GM10266 (cell line): ENCODE measurements around the gene MOV10L1.

Experiments used
- DNase-seq: peaks from one replicate; pipeline ENCODE4 v3.0.0; 2012; ENCODE audit errors: extremely low spot score
- TF ChIP-seq, protein P1 (sequence below): IDR thresholded peaks from 2 replicates; pipeline ENCODE4 v1.5.1; 2012; ENCODE audit warnings: mild to moderate bottlenecking, low read depth; ENCODE audit not compliant: control insufficient read depth, insufficient read depth; ENCODE audit errors: missing control alignments

MOV10L1 gene

DNA sequence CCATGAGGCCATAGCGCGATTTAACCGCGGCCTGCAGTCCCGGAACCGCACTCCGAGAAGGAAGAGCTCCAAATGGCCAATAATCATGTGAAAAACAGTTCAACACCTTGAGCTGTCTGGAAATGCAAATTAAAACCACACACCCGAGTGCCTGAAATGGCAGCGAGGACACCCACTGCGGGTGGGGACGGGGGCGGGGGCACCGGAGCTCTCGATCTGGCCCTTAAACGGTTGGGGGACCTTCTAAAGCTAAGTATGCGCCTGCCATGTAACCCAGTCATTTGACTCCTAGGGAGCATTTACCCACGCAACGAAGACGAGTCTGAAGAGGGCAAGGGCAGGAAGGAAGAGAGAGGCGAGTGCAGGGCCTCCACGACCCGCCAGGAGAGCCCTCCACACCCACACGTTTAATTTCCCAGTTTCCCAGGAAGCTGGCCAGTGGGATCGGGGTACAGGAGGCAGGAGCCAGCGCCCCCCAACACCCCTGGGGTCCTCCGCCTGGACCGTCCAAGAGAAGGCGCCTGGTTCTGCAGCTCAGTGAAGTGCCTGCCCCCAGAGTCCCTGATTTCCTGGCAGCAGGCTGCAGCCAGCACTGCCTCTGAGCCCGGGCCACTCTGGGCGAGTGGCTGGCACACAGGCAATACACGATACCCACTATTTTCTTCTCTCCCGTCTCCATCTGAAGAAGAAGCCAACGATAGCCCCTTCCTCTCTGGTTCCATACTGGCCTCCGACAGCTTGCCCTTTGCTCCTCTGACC lies 33.4 kb upstream of the MOV10L1 start:
- DNase-seq = no peak
- TF ChIP-seq, protein P1, sequence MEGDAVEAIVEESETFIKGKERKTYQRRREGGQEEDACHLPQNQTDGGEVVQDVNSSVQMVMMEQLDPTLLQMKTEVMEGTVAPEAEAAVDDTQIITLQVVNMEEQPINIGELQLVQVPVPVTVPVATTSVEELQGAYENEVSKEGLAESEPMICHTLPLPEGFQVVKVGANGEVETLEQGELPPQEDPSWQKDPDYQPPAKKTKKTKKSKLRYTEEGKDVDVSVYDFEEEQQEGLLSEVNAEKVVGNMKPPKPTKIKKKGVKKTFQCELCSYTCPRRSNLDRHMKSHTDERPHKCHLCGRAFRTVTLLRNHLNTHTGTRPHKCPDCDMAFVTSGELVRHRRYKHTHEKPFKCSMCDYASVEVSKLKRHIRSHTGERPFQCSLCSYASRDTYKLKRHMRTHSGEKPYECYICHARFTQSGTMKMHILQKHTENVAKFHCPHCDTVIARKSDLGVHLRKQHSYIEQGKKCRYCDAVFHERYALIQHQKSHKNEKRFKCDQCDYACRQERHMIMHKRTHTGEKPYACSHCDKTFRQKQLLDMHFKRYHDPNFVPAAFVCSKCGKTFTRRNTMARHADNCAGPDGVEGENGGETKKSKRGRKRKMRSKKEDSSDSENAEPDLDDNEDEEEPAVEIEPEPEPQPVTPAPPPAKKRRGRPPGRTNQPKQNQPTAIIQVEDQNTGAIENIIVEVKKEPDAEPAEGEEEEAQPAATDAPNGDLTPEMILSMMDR = no peak

DNA sequence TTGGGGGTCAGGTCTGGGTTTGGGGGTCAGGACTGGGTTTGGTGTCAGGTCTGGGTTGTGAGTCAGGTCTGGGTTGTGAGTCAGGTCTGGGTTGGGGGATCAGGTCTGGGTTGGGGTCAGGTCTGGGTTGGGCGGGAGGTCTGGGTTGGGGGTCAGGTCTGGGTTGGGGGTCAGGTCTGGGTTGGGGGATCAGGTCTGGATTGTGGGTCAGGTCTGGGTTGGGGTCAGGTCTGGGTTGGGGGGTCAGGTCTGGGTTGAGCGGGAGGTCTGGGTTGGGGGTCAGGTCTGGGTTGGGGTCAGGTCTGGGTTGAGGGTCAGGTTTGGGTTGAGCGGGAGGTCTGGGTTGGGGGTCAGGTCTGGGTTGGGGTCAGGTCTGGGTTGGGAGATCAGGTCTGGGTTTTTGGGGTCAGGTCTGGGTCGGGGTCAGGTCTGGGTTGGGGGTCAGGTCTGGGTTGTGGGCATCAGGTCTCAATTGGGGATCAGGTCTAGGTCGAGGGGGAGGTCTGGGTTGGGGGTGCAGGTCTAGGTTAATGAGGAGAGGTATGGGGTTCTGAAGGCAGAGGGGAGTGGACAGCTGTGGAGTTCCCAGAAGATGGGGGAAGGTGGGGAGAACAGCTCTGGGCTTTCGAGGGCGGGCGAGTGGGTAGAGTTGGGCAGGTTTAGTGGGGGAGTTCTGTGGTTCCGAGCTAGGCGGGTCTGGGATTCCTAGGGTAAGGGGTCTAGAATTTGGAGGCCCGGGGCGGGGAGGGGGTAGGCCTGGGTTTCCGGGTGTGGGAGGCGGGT lies 32.3 kb upstream of the MOV10L1 start:
- TF ChIP-seq, protein P1 = no peak
- DNase-seq = no peak

DNA sequence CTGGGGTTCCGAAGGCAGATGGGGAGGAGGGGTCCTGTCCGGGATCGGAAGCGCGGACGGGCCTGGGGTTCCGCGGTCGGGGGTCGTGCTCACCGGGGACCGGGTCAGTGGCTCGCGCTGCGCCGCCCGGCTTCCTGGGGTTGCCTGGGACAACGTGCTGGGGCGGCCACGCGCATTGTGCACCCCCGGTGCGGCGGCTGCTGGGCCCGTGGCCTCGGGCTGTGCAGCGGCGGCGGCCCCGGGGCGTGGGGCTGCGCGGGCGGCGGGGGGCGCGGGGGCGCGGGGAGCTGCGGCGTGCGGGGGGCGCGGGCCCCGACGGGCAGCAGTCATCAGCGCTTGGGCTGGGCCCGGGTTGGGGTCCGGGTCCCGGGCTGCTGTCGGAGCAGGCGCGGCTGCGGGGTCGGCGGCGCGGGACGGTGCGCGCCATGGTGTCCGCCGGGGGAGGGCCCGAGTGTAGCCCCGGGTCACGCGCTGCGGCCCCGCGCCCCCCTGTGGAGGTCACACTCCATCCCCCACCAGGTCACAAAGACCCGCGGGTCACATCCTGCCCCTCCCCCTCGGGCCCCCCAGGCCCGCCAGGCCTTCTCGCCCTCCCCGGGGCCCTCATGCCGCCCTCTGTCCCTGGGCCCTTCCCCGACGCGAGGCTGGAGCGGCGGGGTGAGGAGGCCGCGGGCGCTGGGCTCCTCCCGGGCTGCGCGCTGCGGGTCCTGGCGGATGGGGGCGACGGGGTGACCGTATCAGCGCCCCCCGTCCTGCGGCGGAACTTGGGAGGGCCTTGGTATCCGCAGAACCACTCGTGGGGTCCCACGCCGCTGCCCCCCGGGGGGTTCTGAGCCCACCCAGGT lies 31.5 kb upstream of the MOV10L1 start, which contains the start of gene TTLL8:
Gene TTLL8, minus strand, starts transcription at position 238 of the 845 bp plus-strand sequence.
- no peak for DNase-seq

DNA sequence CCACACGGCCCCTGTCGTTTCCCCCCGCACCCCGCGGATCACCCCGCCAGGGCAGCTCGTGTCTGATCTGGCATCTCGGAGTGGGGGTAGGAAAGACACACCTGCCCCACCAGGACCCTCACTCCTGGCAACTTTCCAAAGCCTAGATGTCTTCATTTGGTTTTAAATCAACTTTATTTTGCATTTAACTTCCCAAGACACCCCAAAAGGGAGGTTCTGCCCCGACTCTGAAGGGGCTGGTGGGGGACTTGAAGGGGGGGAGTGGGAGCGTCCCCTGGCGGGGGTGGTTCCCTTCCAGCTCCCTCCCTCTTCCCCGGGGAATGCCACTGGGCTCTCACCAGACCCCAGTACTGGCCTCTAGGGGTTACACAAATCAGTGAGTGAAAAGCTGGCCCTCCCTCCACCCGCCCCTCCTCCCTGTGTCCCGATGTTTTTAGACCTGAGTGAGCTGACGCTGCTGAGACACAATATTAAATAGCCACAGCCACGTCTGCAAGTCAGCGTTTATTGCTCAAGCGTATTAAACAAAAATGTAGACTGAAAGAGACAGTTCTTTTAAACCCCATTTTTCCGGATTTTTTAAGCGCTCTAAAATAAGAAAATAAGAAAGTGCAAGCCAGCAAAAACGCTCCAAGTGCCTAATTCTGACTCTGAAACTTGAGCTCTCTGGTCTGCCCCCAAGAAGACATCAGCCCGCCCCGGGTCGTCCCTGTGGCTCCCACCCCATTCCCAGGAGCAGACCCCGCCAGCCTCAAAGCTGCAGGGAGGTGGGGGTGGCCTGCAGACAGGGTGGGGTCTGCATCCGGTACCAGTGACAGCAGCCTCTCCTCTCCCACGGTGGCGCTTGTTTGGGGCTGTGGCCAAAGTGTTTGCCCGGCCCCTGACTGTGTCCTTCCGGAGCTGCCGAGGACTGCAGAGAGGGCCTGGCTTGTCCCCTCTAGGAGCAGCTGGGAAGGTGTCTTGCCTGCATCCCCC lies 30.6 kb upstream of the MOV10L1 start:
- TF ChIP-seq, protein P1 = no peak
- no peak for DNase-seq

More for the DNA sequence above, 31.5 kb upstream of the MOV10L1 start, which contains the start of gene TTLL8:
- TF ChIP-seq, protein P1 = no peak

DNA sequence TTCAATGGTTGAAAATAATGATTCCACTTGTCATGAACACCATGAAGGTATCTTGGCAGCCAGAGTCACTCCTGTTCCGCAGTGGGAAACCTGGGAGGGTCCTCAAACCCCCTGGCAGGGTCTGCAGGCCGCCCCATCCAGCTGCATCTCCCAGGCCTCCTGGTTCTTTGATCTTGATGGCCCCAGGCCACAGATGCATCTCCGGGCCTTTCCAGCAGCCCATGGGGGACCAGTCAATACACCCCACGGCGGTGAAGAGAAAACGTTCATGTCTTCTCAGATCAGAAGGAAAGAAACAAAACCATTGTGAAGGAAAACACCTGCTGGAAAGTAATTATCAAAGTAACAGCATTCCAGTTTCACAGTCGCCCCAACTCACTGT lies 29.9 kb upstream of the MOV10L1 start:
- TF ChIP-seq, protein P1 = no peak
- no peak for DNase-seq

DNA sequence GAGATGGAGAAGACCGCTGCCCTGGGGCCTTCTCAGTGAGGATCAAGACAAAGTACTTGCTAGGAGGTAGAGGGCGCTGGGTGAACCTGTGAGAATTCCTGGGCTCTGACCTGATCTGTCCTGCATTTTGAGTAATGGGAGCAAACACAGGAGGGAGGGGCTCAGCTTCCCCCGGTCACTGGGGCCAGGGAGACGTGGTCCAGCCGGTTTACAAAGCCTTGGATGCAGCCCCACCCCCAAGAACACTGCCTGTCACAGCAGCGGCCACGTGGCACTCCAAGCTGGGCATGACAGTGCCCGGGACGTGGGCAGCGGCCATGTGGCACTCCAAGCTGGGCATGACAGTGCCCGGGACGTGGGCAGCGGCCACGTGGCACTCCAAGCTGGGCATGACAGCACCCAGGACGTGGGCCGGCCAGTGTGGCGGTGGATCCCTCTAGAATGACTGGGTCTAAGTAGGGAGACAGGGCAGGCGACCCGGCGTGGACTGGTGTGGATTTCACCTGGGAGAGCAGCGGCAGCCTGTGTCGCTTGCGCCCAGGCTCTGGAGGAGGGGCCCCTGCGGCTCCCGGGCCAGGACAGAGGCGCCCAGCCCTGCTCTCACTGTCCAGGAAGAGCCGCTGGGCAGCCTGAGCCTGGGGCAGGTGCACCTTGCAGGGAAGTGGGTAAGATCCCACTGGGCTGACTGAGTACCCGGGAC lies 29.2 kb upstream of the MOV10L1 start:
- DNase-seq = no peak
- TF ChIP-seq, protein P1 = no peak
